GM12878 (cell line): ENCODE data around the gene SLC35A2. TPM values are rescaled to one million over a fixed set of nuclear protein-coding genes. Genes with fewer than 3 reads are reported as not detected.
"Not testable (repeated sequence)": the region's sequence is repeated elsewhere in the genome, so short reads cannot be mapped to it uniquely, and the experiment has no call there.

Source experiments
- ATAC-seq: fragments of 200-7000 bp; cut with Tn5 transposase; 3 replicates; pipeline ENCODE4 v1.9.1; 2020; ENCODE audit warnings: mild to moderate bottlenecking, moderate library complexity
- BruUV-seq: library from RNA; stranded (reverse); fragments of 400-500 nt; replicated peaks from 2 replicates; lab custom pipeline; 2021; lab: Mats Ljungman, UMichigan
- CTCF ChIA-PET: fragments of 300-600 bp; sonication (Branson Sonifier 250); formaldehyde crosslinking; extraction: SDS; loops from one replicate; lab custom pipeline; 2021; ENCODE audit warnings: inconsistent platforms; lab: Yijun Ruan, JAX
- POLR2A ChIA-PET: fragments of 350-600 bp; formaldehyde crosslinking; extraction: SDS; loops from one replicate; lab custom pipeline; 2021; ENCODE audit warnings: inconsistent platforms; lab: Charles Lee
- RAD21 ChIA-PET: fragments of 300-600 bp; sonication (Branson Sonifier 250); formaldehyde crosslinking; loops from one replicate; lab custom pipeline; 2023; ENCODE audit warnings: antibody characterized with exemption; ENCODE audit not compliant: unreplicated experiment; lab: Charles Lee
- SMC1A ChIA-PET: fragments of 300-600 bp; sonication (Branson Sonifier 250); formaldehyde crosslinking; loops from one replicate; lab custom pipeline; 2023; ENCODE audit not compliant: unreplicated experiment, uncharacterized antibody; lab: Charles Lee
- DNase-seq: peaks from one replicate; pipeline ENCODE4 v3.0.0-alpha.2; 2011; ENCODE audit warnings: low read depth, low spot score
- FAIRE-seq: peaks from 3 replicates; lab custom pipeline; 2011; peaks lifted over from hg19 to GRCh38; lab: Jason Lieb, UNC
- H2AFZ ChIP-seq: 2 replicates; pipeline ENCODE4 v1.6.0; 2011; ENCODE audit warnings: low read depth, low read length, control low read depth; ENCODE audit not compliant: control insufficient read depth
- H3K27ac ChIP-seq: 2 replicates; pipeline ENCODE4 v1.5.1; 2011; ENCODE audit warnings: control low read depth; ENCODE audit not compliant: control insufficient read depth, insufficient read depth
- H3K27me3 ChIP-seq, 2 experiments: replicated peaks in 1 of 2; 2 replicates each; pipeline versions ENCODE4 v1.6.0 to v1.6.1; 2011; ENCODE audit warnings: low read length in 1 of 2; ENCODE audit not compliant: control insufficient read depth in 2 of 2, insufficient read depth in 2 of 2
- H3K36me3 ChIP-seq, 2 experiments: 2 replicates each; pipeline ENCODE4 v1.5.1; 2011; ENCODE audit warnings: low read length in 1 of 2; ENCODE audit not compliant: control insufficient read depth in 2 of 2, insufficient read depth in 2 of 2
- H3K4me1 ChIP-seq: 2 replicates; pipeline ENCODE4 v1.6.1; 2011; ENCODE audit warnings: mild to moderate bottlenecking, low read length, moderate library complexity, mixed read lengths; ENCODE audit not compliant: control insufficient read depth, insufficient read depth
- H3K4me2 ChIP-seq: 2 replicates; pipeline ENCODE4 v1.6.0; 2011; ENCODE audit warnings: control low read depth; ENCODE audit not compliant: control insufficient read depth, insufficient read depth
- H3K4me3 ChIP-seq: fragments of 200-600 bp; sonication (generic); 2 replicates; pipeline ENCODE4 v1.5.1; 2016
- H3K79me2 ChIP-seq: 2 replicates; pipeline ENCODE4 v1.6.0; 2011; ENCODE audit warnings: low read length; ENCODE audit not compliant: control insufficient read depth, insufficient read depth
- H3K9ac ChIP-seq: 2 replicates; pipeline ENCODE4 v1.8.0; 2011; ENCODE audit warnings: low read length, control low read depth, mixed read lengths; ENCODE audit not compliant: control insufficient read depth, insufficient read depth
- H3K9me3 ChIP-seq: replicated peaks from 3 replicates; pipeline ENCODE4 v1.5.1; 2011; ENCODE audit warnings: mild to moderate bottlenecking, low read length; ENCODE audit not compliant: control insufficient read depth, insufficient read depth
- H4K20me1 ChIP-seq: 2 replicates; pipeline ENCODE4 v1.6.0; 2011; ENCODE audit not compliant: control insufficient read depth, insufficient read depth
- EGR1 ChIP-seq, 2 experiments: IDR thresholded peaks; 1 replicate in 1 of 2; 2 replicates in 1 of 2; pipeline ENCODE4 v1.6.1; 2011 to 2012; ENCODE audit warnings: low read depth in 2 of 2, low read length in 2 of 2, borderline replicate concordance in 1 of 2, mild to moderate bottlenecking in 1 of 2, moderate library complexity in 1 of 2
- PBX3 ChIP-seq: IDR thresholded peaks from 2 replicates; pipeline ENCODE4 v1.6.1; 2011; ENCODE audit warnings: mild to moderate bottlenecking, low read depth, low read length, moderate library complexity; ENCODE audit not compliant: insufficient replicate concordance
- POLR2AphosphoS2 ChIP-seq: IDR thresholded peaks from 2 replicates; pipeline ENCODE4 v1.6.1; 2011; ENCODE audit warnings: low read depth, mild to moderate bottlenecking, low read length, improper control_type of control experiment, moderate library complexity
- RELA ChIP-seq: fragments of 450-650 bp; IDR thresholded peaks from 2 replicates; pipeline ENCODE4 v1.8.0; 2014; ENCODE audit warnings: borderline replicate concordance; ENCODE audit not compliant: partially characterized antibody
- RELB ChIP-seq: fragments of 450-650 bp; IDR thresholded peaks from 2 replicates; pipeline ENCODE4 v1.6.1; 2017; ENCODE audit warnings: low read depth, mild to moderate bottlenecking, moderate library complexity
- SIN3A ChIP-seq: IDR thresholded peaks from 2 replicates; pipeline ENCODE4 v1.6.1; 2012; ENCODE audit warnings: low read depth, low read length, improper control_type of control experiment
- SUPT20H ChIP-seq: IDR thresholded peaks from 2 replicates; pipeline ENCODE4 v1.6.1; 2011; ENCODE audit warnings: low read depth, mild to moderate bottlenecking, low read length, moderate library complexity, borderline replicate concordance; ENCODE audit not compliant: control insufficient read depth
- WGBS: methylation state at CpG from one replicate; pipeline ENCODE4 v1.1.6; 2016; ENCODE audit warnings: low lambda C conversion rate; ENCODE audit not compliant: insufficient replicate concordance, insufficient coverage; ENCODE audit errors: missing lambda C conversion rate; 5-methylcytosine and 5-hydroxymethylcytosine counted together
- in situ Hi-C: fragments of 300-500 bp; cut with MboI; formaldehyde crosslinking; loops from 9 replicates; pipeline ENCODE4 v1.14.3; 2018; ENCODE audit warnings: mixed read lengths
- intact Hi-C: fragments of 100-400 bp; cut with micrococcal nuclease; formaldehyde crosslinking; loops from one replicate; pipeline ENCODE4 v1.14.2; 2022; ENCODE audit not compliant: unreplicated experiment
- polyA plus RNA-seq, 11 experiments: library from polyadenylated mRNA; depleted of rRNA in 4 of 11; unstranded in 6 of 11; stranded (reverse) in 5 of 11; fragments of >200 nt; fragmentation: Nextera tagmentation in 4 of 11; fragmentation: Illumina TruSeq in 1 of 11; extraction: Ambion mirVana in 4 of 11; extraction: Trizol in 1 of 11; gene quantifications; 1 replicate in 1 of 11; 2 replicates in 10 of 11; pipeline versions ENCODE4 v1.2.1 to v1.2.3, GENCODE V29; 2011 to 2016; ENCODE audit warnings: inconsistent platforms in 2 of 11, missing spikeins in 2 of 11, low read depth in 1 of 11
- total RNA-seq, 4 experiments: library from RNA; depleted of rRNA in 3 of 4; stranded (reverse); fragments of >200 nt in 3 of 4; fragmentation: Illumina TruSeq in 1 of 4; extraction: Trizol in 1 of 4; gene quantifications; 2 replicates each; pipeline versions ENCODE4 v1.2.1 to v1.2.3, GENCODE V29; 2013 to 2021

Gene SLC35A2
- total and polyA plus RNA-seq, 10 of the 15 experiments (the other 5 are each of a cell fraction or from before 2014, with no cell fraction given), result 2.1 to 27.4 (median 14.9) TPM

GRCh38 chrX:48890296-48890925 lies 21.0 kb downstream of the SLC35A2 start:
- Histone ChIP-seq H3K4me1 (no peaks in the 10 kb centered on the region), H3K4me3 (peak overlapping the region; percentile 67; the same call in 1 of the 2 replicates), H2AFZ (peak overlapping the region; percentile 23; the same call in 1 of the 2 replicates), H3K79me2 (no peaks in the 10 kb centered on the region), H3K27ac (no peak overlapping the region), H3K36me3 (no peaks in the 10 kb centered on the region), H3K9me3 (no peaks in the 10 kb centered on the region; the same call in 2 of the 3 replicates), H3K4me2 (peak overlapping the region; percentile 69; the same call in 1 of the 2 replicates), H4K20me1 (no peaks in the 10 kb centered on the region), H3K27me3 (no peaks in the 10 kb centered on the region), H3K9ac (no peak overlapping the region)
- ATAC-seq (no peak), DNase-seq (no peak), FAIRE-seq (no peak)
- no peak for TF ChIP-seq SUPT20H
- TF ChIP-seq RELA, result no peak
- TF ChIP-seq PBX3, result no peak
- TF ChIP-seq POLR2AphosphoS2, result no peak
- no peak for TF ChIP-seq RELB
- TF ChIP-seq SIN3A, result no peak
- no peak for TF ChIP-seq EGR1 (IDR thresholded peaks at IDR 0.05; ENCODE audit: borderline replicate concordance in 1 of 2, low read depth in 2 of 2, low read length in 2 of 2)
- CTCF ChIA-PET, result no interaction called here
- BruUV-seq, result no TSS peak
- RAD21 ChIA-PET, result interaction anchor here (1.2 kb wide), 1 partner anchor 56 kb away, joined by 6 read pairs; no protein-coding TSS in a partner anchor
- POLR2A ChIA-PET, result no interaction called here
- in situ Hi-C loops (no loop called here), intact Hi-C loops (loop anchor here (5.0 to 10.0 kb wide), 2 partner anchors 243 to 416 kb away; partner anchors contain the start of genes FTSJ1 and SLC38A5)
- SMC1A ChIA-PET, result interaction anchor here (1.1 kb wide), 1 partner anchor 239 kb away, joined by 4 read pairs; no protein-coding TSS in a partner anchor
- 29% methylated on average over 15 of the region's 15 CpGs for WGBS

- H3K36me3 ChIP-seq, H3K9me3 ChIP-seq, H3K27me3 ChIP-seq, H3K4me3 ChIP-seq, SMC1A ChIA-PET, DNase-seq, H3K27ac ChIP-seq, H3K4me2 ChIP-seq, FAIRE-seq, H2AFZ ChIP-seq, BruUV-seq, ATAC-seq, H3K79me2 ChIP-seq, H3K4me1 ChIP-seq, H3K9ac ChIP-seq, intact Hi-C loops, H4K20me1 ChIP-seq, in situ Hi-C loops, RAD21 ChIA-PET: not testable (repeated sequence)
- WGBS, result 43% methylated on average over 5 of the region's 5 CpGs
- POLR2A ChIA-PET, result interaction anchor here (0.6 kb wide), 1 partner anchor 181 kb away, joined by 3 read pairs; no protein-coding TSS in a partner anchor
- CTCF ChIA-PET, result interaction anchor here (0.6 to 1.7 kb wide), 2 partner anchors 19 to 214 kb away, joined by 3 to 4 read pairs; no protein-coding TSS in a partner anchor
Measured at GRCh38 chrX:48886586-48886985, 24.9 kb downstream of the SLC35A2 start.
